D341Med (cell line): ENCODE results near the gene KCNQ2.

Experiments
- DNase-seq: peaks from one replicate; pipeline ENCODE4 v3.0.0; 2012; ENCODE audit warnings: low spot score

The KCNQ2 gene

GRCh38 chr20:63403403-63404105, 68.9 kb downstream of the KCNQ2 start:
- DNase-seq = no peak

DNA sequence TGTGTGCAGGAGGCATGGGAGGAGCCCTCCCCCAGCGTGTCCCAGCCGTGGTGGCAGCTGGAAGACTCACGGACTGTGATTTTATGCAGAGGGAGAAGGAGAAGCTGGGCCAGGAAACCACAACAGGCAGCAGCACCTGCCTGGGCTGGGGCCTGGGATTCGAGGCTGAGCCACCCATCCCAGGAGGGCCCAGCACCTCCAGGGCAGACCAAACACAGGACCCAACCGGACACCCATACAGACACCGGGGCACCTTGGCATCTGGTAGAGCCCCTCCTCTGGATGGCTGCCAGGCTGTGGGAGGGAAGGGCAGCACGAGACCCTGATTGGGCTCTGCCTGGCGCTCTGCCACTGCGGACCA, 69.6 kb downstream of the KCNQ2 start:
- DNase-seq = no peak

GRCh38 chr20:63402181-63402859, 70.1 kb downstream of the KCNQ2 start:
- no peak for DNase-seq

- no peak for DNase-seq
Observed at GRCh38 chr20:63401384-63402110, 70.9 kb downstream of the KCNQ2 start.

DNA sequence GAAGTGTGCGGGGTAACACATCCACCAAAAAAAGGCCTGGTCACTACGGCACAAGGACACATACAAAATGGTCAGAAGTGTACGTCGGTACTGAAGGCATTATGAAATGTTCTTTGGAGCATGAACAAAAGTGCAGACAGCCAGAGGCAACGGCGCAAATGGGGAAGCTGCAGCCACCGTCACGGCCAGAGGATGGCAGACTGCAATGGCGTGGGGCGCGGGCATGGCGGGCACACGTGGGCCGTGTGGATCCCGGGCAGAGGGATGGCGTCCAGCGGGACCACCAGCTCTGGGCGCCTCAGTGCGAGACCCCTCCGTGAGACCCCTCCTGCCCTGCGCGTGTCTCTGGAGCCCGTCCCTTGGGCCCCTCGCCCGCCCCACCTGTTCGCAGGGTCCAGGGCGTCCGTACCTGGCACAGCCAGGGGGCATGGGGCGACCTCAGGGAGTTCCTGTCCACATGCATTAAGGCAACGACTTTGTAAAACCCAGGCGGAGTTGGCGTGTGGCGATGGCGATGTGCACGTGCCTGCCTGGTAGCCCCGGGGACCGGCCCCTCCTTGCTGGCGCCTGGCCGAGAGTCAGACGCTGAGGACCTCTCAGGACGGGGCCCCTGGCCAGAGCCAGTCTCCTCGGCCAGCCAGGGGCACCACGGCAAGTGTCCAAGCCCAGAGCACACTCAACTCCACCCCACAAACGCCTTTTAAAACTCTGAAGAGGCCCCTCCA, 71.8 kb downstream of the KCNQ2 start:
- no peak for DNase-seq

DNA sequence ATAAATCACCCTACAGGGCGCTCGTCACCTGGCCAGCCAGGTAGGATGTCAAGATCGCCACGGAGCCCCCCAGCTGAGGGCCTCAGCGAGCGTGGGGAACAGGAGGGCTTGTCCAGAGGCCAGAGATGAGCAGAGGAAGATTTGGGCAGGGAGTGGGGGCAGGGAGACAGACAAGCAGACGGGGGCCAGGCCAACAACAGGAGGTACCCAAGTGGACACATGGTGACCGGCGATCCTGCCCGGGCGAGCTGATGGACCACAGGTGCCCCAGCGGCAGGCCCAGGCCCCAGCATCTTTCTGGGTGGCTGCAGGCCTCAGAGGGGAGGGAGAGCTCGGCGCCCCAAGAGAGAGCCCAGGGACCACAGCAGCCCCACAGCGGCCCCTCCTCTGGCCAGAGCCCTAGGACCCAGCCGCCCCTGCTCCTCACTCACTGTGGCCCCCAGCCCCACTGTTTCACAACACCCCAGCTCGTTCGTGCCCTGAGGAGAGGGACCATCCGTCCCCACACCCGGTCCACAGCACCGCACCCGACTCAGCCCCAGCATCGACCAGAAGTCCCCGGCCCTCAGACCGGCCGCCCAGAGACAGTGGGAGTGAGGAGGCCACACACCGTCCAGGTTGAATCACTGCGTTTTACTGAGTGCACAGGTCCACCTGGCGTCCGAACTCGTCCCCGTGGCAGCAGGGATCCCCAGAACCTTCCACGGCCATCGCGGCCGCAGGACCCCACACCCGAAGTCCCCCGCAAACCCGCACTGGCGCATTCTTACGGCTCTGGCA, 72.7 kb downstream of the KCNQ2 start:
- DNase-seq = no peak

DNA sequence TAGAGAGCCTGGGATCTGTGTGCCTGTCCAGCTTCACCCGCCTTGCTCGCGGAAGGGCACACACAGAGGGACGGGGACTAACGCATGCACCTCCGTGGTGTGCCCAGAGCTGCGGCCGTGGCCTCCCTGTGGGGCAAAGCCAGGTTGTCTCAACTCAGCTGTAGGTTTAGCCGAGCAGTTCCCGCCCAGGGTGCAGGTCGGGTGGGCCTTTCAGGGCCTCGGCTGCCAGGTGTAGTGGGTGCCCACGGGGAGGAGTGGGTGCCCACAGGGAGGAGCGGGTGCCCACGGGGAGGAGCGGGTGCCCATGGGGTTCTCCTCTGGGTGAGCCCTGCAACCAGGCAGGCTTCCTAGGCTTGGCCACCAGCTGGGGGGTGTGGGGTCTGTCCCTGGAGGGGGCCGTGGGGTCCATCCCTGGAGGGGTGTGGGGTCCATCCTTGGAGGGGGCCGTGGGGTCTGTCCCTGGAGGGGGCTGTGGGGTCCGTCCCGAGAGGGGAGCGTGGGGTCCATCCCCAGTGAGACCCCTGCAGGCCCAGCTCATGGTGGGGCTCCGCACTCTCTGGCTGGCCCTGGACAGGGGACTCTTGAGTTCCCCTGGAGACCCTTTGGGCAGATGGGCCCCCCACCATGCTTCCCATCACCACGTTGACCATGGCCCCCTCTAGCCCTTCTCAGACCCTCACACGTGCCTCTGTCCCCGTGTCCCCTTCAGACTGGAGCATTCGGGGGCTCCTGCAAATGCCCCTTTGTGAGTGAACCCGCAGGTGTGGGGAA, 73.5 kb downstream of the KCNQ2 start:
- DNase-seq = no peak

DNA sequence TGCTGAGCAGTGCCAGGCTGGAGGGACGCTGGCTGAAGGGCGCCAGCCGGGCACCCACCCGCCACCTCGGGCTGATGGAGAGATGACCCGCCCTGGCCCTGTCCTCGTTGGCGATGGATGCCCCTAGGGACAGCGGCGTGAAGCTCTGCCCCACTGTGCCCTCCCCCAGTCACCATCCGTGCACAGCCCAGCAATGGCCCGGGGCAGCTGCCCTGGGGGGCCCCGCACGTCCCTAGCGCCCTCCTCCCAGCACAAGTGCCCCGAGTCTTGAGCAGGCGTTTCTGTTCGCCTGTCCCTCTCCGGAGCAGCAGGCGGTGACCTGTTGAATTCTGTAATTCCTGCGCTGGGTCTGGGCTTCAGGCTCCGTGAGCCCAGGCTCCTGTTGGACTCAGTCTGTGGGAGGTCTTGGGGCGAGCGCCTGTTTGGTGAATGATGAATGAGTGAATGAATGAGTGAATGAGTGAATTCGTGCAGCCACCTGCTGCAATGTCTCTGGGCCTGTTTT, 74.5 kb downstream of the KCNQ2 start:
- DNase-seq = no peak

- DNase-seq = no peak
Observed at GRCh38 chr20:63397155-63397843, 75.2 kb downstream of the KCNQ2 start.

DNA sequence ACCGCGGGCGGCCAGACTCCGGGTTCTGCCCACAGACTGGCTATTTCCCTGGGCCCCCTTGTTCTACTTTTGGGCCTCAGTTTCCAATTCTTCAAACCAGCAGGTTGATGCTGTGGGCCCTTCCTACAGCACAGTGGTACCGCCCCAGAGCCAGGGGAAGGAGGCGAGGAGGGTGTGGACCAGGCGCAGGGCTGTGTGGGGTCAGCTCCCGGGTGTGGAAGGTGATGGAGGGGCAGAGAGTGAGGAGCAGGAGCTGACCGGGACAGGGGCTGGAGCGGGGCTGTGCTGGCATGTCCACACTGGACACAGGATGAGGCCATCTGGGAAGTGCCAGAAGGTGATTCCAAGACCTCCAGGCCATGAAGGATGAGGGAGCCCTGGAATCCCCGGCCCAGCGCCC, 76.2 kb downstream of the KCNQ2 start:
- no peak for DNase-seq

DNA sequence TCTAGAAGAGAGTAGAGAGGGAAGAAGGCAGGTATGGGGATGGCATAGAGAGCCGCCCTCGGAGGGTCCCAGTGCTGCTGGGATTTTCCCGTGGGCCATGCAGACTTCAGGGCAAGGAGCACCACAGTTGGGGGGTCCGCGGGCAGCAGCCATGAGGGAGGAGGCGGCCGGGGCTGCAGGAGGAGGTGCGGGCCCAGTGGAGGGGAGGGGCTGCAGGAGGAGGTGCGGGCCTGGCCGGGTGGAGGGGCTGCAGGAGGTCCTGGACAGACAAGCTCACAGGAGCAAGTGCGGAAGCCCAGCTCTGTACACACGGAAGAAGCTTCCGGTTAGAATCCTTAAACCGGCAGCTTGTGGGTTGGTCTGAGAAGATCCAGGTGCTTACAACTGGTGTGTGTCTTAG, 76.7 kb downstream of the KCNQ2 start:
- no peak for DNase-seq

DNA sequence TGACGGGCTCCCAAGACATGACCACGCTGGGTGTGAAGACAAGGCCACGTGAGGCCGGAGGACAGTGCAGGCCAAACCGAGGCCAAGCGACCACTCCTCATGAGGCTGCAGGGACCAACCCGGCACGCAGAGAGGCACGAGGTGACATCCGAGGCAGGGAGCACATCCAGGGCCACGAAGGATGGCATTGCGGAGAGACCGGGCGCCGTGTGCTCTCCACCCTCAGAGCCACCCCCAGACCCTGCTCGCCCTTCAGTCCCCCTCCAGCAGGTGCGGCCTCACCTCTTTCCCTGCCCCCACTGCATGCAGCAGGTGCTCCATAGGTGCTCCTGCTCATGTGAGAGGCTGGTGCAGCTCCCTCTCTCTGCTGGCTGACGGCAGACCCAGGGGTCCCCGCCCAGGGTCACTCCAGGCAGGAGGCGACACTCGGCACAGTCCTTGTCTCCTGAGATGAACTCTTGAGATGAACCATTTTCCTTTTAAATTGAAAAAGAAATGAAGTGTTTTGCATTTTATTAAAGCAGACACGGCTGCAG, 77.5 kb downstream of the KCNQ2 start:
- no peak for DNase-seq

DNA sequence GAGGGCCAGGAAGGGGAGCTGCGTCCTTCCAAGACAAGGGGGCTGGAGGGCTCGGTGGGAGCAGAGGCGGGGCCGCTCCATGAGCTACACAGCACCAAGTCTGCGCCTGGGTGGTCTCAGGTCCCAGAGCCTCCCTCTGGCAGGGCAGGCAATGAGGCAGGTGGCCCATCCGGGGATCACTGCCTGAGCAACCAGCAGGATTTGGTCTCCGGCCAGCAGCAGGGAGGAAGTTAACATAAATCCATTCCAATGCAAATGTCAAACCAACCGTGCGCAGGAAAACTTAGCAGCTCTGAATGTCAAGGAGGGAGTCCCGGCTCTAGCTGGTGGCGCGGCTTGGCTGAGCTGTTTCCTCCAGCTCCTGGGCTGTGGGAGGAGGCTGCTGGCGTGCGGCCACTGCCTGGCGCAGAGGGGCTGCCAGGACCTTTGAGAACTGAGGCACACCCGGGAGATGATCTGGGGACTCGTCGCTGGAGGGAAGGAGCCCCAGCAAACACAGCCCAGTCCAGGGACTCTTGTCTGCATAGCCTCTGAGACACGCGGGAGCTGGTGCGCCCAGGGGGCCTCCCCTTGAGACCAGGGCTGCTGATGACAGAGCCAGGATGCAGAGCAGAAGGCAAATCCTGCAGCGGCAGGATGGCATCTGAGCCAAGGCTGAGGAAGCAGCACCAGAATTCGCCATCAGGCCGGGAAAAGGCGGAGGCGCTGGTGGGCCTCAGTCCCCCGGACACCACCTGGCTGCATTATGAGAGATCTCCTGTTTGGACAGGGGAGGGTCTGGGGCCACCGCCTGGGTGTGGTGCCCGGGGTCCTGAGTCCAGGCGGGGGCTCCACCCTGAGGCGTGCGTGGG, 78.2 kb downstream of the KCNQ2 start:
- no peak for DNase-seq

DNA sequence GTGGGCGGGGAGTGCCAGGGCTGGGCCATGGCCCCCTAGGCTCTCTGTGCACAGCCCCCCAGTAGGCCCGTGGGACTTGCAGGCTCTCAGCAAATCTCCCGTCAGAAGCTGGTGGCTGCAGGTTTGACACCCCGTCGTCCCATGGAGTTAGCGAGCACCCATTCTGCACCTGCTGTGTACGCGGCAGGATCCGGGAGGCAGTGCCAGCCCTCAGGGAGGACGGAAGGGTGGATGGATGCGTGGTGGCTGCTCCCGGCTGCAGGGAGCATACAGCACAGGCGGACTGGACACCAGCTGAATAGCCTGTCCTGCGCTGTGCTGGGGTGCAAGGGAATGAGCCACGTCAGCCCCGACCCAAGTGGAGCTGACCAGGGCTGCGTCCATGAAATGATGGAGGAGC, 78.9 kb downstream of the KCNQ2 start:
- no peak for DNase-seq

DNA sequence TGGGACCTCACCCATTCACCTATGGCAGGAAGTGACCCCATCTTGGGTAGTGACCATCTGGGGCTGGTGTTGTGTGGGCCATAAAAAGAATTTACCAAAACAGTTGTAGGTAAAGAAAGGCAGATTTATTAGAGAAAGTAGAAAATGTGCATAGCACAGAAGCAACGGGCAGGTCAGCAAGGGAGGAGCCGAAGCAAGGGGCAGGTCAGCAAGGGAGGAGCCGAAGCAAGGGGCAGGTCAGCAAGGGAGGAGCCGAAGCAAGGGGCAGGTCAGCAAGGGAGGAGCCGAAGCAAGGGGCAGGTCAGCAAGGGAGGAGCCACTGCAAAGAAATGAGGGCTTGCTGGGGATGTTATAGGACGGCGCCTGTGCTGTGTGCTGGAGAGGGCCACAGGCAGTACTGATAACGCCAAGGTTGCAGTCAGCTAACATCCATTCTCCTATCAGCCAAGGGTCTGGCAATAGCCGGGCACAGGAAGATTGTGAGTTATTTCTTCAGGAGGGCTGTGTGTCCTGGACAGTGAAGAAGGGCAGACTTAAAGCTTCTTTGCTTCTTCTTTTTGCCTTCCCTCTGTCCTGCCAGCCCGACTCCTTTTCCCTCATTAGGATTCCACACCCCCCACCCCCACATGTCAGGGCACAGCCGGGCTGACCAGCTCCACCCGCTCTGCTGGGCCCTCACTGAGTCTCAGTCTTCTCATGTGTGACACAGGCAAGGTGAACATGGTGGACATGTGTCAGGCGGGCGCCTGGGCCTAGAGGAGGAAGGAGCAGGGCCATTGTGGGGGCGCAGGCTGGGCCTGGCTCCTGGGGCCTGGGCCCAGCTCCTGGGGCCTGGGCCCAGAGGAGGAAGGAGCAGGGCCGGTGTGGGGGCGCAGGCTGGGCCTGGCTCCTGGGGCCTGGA, 79.7 kb downstream of the KCNQ2 start:
- no peak for DNase-seq

- no peak for DNase-seq
Observed at GRCh38 chr20:63387917-63388316, 84.5 kb downstream of the KCNQ2 start.

- DNase-seq = no peak
Observed at GRCh38 chr20:63387393-63387792, 85.1 kb downstream of the KCNQ2 start.

DNA sequence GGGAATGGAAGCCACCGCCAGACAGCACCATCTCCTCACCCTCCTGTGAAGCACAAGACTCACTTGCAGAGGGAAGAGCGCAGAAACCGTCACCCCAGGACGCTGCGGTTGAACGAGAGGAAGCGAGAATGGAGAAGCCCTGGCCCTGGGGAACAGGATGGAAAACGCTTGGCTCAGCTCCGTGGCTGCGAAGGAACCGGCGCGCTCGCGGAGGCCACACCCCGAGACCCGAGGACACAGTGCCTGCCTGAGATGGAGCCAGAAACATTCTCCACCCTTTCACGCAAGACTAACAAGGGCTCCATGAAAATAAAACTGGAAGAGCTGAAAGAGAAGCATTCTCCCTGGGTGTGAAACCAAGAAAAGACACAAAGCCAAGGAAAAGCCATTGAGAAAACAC, 86.0 kb downstream of the KCNQ2 start:
- DNase-seq = no peak
